GM18498 (cell line): ENCODE results near the gene SCAANT1.

Experiments
- ATAC-seq: cut with Tn5 transposase; IDR thresholded peaks from one replicate; pipeline ENCODE4 v1.9.1; 2021; ENCODE audit warnings: mild to moderate bottlenecking, moderate library complexity; ENCODE audit not compliant: unreplicated experiment

The SCAANT1 gene

GRCh38 chr3:63934041-63934866, 22.1 kb upstream of the SCAANT1 start:
- no peak for ATAC-seq

- ATAC-seq: peak; percentile 60
Measured at GRCh38 chr3:63933459-63933858, 21.3 kb upstream of the SCAANT1 start.

- no peak for ATAC-seq
Measured at GRCh38 chr3:63932509-63933212, 20.5 kb upstream of the SCAANT1 start.

- ATAC-seq: no peak
Measured at GRCh38 chr3:63931290-63931689, 19.1 kb upstream of the SCAANT1 start.

GRCh38 chr3:63927422-63928280, 15.5 kb upstream of the SCAANT1 start:
- peak; percentile 87 for ATAC-seq

- no peak for ATAC-seq
Measured at GRCh38 chr3:63926309-63926708, 14.1 kb upstream of the SCAANT1 start.

- ATAC-seq: peak; percentile 31
Measured at GRCh38 chr3:63922491-63923199, 10.5 kb upstream of the SCAANT1 start.

- ATAC-seq: peak; percentile 84
Measured at GRCh38 chr3:63921741-63922482, 9.7 kb upstream of the SCAANT1 start.

GRCh38 chr3:63920001-63920400, 7.8 kb upstream of the SCAANT1 start:
- ATAC-seq: no peak

- ATAC-seq: no peak
Measured at GRCh38 chr3:63918321-63918720, 6.1 kb upstream of the SCAANT1 start.

GRCh38 chr3:63914312-63914711, 2.1 kb upstream of the SCAANT1 start:
- no peak for ATAC-seq

- ATAC-seq: peak; percentile 21
Measured at GRCh38 chr3:63912768-63913588, 795 bp upstream of the SCAANT1 start.

GRCh38 chr3:63911509-63911872, 692 bp downstream of the SCAANT1 start:
- no peak for ATAC-seq

GRCh38 chr3:63910891-63911290, 1.3 kb downstream of the SCAANT1 start:
- no peak for ATAC-seq

- ATAC-seq: no peak
Measured at GRCh38 chr3:63910001-63910400, 2.2 kb downstream of the SCAANT1 start.

GRCh38 chr3:63909431-63909830, 2.8 kb downstream of the SCAANT1 start:
- ATAC-seq: no peak

- ATAC-seq: no peak
Measured at GRCh38 chr3:63908776-63909175, 3.4 kb downstream of the SCAANT1 start.

- no peak for ATAC-seq
Measured at GRCh38 chr3:63908081-63908736, 4.0 kb downstream of the SCAANT1 start.
